Measurements from ENCODE around the gene PHLDB1. TPM values are rescaled to one million over a fixed set of nuclear protein-coding genes. Genes with fewer than 3 reads are reported as not detected.

PHLDB1 gene
- total RNA-seq, 1 donor from 2014 or later = 120 TPM

DNA sequence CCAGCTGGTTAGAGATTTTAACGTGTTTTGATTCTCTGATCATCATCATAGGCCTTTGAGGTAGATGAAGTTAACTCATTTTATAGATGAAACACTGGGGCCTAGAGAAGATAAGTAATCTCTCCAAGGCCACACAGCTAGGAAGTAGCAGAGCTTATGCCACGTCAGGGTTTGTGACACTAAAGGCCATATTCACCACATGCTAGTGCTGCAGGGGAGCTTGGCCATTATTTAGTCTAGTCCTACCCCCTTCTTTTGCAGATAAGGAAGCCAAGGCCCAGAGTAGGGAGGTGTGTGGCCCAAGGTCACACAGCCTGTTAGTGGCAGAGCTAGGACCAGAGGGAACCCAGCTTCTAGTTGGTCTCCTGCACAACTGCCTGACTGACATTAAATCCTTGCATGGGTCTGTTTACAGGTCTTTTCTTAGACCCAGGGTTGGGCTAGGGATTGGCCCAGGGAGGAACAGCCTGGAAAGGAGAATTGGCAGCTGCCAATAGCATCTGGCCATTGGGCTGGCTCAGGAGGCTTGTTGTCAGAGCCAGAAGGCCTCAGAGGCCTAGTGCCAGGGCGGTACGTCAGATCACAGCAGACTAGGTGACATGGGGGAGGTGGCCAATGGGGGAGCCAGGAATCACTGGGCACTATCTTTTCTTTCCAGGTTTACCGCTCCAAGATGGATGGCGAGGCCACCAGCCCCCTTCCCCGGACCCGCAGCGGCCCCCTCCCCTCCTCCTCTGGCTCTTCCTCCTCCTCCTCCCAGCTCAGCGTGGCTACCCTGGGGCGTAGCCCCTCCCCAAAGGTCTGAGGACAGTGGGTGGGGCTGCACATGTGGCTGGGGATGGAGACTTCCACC lies 36.0 kb downstream of the PHLDB1 start:
- TF ChIP-seq, protein P1, sequence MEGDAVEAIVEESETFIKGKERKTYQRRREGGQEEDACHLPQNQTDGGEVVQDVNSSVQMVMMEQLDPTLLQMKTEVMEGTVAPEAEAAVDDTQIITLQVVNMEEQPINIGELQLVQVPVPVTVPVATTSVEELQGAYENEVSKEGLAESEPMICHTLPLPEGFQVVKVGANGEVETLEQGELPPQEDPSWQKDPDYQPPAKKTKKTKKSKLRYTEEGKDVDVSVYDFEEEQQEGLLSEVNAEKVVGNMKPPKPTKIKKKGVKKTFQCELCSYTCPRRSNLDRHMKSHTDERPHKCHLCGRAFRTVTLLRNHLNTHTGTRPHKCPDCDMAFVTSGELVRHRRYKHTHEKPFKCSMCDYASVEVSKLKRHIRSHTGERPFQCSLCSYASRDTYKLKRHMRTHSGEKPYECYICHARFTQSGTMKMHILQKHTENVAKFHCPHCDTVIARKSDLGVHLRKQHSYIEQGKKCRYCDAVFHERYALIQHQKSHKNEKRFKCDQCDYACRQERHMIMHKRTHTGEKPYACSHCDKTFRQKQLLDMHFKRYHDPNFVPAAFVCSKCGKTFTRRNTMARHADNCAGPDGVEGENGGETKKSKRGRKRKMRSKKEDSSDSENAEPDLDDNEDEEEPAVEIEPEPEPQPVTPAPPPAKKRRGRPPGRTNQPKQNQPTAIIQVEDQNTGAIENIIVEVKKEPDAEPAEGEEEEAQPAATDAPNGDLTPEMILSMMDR (conservative IDR thresholded peaks at IDR 0.05) = no peak
- no peaks in the 10 kb centered on the region for H3K27me3 Mint-ChIP-seq (ENCODE audit: low read depth)
- H3K4me3 Mint-ChIP-seq = no peak overlapping the region
- H3K9me3 Mint-ChIP-seq = no peaks in the 10 kb centered on the region
- no peak overlapping the region for H3K27ac Mint-ChIP-seq (ENCODE audit: unreplicated experiment)
- peaks cover 10% of the 10 kb centered on the region for H3K36me3 Mint-ChIP-seq (ENCODE audit: low read depth)
- no peaks in the 10 kb centered on the region for H3K4me1 Mint-ChIP-seq
- DNase-seq (ENCODE audit: low read depth, low spot score) = no peak

DNA sequence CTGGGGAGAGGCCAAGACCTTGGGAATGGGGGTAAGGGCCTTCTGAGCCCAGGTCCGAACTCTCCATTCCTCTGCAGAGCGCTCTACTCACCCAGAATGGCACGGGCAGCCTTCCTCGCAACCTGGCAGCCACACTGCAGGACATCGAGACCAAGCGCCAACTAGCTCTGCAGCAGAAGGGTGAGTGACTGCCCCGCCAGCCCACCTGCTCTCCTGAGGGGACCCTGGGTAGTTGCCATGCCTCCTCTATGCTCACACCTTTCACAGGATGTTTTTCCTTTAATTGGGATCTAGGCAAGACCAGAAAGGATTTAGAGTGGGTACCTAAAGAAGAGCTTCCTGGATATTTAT lies 36.6 kb downstream of the PHLDB1 start:
- peaks cover 10% of the 10 kb centered on the region for H3K36me3 Mint-ChIP-seq (ENCODE audit: low read depth)
- TF ChIP-seq, protein P1 (conservative IDR thresholded peaks at IDR 0.05) = no peak
- DNase-seq (ENCODE audit: low read depth, low spot score) = no peak
- no peak overlapping the region for H3K4me3 Mint-ChIP-seq
- no peaks in the 10 kb centered on the region for H3K9me3 Mint-ChIP-seq
- no peak overlapping the region for H3K27ac Mint-ChIP-seq (ENCODE audit: unreplicated experiment)
- no peaks in the 10 kb centered on the region for H3K27me3 Mint-ChIP-seq (ENCODE audit: low read depth)
- no peaks in the 10 kb centered on the region for H3K4me1 Mint-ChIP-seq

DNA sequence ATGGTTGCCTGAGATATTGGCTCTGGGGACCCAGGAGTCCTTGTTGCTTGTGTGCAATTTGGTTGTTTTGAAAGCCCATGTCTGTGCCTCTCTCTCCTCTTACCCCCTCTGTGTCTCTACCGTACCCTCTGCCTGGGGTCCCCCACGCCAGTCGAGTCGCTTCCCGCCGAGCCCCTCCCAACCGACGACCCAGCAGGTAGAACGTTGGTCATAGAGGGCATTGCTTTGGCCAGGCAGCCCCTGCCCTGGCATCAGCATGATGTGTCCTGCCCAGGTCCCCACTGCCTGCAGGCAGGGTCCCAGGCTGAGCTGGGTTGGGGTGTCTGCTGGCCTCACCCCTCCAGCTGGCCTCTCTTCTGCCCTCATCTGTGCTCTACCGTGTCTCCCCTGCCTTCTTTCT lies 37.1 kb downstream of the PHLDB1 start:
- no peaks in the 10 kb centered on the region for H3K9me3 Mint-ChIP-seq
- no peak overlapping the region for H3K4me3 Mint-ChIP-seq
- peaks cover 10% of the 10 kb centered on the region for H3K36me3 Mint-ChIP-seq (ENCODE audit: low read depth)
- no peaks in the 10 kb centered on the region for H3K27me3 Mint-ChIP-seq (ENCODE audit: low read depth)
- no peaks in the 10 kb centered on the region for H3K4me1 Mint-ChIP-seq
- DNase-seq (ENCODE audit: low read depth, low spot score) = no peak
- TF ChIP-seq, protein P1 (conservative IDR thresholded peaks at IDR 0.05) = no peak
- no peak overlapping the region for H3K27ac Mint-ChIP-seq (ENCODE audit: unreplicated experiment)

DNA sequence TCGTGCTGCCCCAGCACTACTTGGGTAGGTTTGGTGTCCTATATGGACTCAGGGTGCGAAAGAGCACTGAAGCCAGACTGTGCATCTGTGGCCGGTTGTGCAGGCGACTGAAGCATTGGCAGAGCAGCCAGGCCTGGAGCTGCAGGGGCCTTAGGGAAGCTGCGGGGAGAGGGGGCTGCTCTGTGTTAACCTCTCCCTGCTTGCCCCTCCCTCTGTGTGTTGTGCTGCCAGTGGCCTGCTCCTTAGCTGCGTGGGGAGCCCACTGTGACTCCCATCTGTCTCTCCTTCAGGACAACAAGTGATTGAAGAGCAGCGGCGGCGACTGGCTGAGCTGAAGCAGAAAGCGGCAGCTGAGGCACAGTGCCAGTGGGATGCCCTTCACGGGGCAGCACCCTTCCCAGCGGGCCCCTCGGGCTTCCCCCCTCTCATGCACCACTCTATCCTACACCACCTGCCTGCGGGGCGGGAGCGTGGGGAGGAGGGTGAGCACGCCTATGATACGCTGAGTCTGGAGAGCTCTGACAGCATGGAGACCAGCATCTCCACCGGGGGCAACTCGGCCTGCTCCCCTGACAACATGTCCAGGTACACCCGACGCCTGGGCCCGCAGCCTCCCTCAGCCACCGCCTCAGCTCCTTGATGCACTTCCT lies 37.8 kb downstream of the PHLDB1 start:
- no peak for DNase-seq (ENCODE audit: low read depth, low spot score)
- no peak overlapping the region for H3K27ac Mint-ChIP-seq (ENCODE audit: unreplicated experiment)
- H3K4me3 Mint-ChIP-seq = no peak overlapping the region
- no peaks in the 10 kb centered on the region for H3K9me3 Mint-ChIP-seq
- H3K36me3 Mint-ChIP-seq (ENCODE audit: low read depth) = peaks cover 8% of the 10 kb centered on the region
- TF ChIP-seq, protein P1 (conservative IDR thresholded peaks at IDR 0.05) = no peak
- no peaks in the 10 kb centered on the region for H3K4me1 Mint-ChIP-seq
- no peaks in the 10 kb centered on the region for H3K27me3 Mint-ChIP-seq (ENCODE audit: low read depth)

DNA sequence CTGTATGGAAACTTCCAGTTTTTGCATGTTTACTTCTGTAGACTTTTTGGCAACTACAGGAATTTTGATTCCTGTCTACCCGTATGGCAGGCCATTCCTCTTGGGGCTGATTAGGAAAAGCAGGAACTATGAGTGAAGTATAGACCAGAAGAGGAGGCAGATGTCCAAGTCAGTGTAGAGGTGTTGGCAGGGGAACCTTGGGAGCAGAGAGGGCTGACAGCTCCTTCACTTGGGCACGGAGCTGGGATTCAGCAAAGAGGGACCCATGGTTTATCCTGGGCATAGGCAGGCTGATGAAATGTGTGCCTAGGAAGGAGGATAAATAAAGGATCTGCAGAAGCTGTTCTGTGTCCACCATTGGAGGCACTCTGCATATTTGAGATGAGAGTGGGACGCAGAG lies 39.0 kb downstream of the PHLDB1 start:
- Mint-ChIP-seq H3K4me3 (no peak overlapping the region), H3K36me3 (ENCODE audit: low read depth) (peaks cover 15% of the 10 kb centered on the region), H3K27ac (ENCODE audit: unreplicated experiment) (peak overlapping the region; percentile 21), H3K27me3 (ENCODE audit: low read depth) (no peaks in the 10 kb centered on the region), H3K4me1 (no peaks in the 10 kb centered on the region), H3K9me3 (no peaks in the 10 kb centered on the region)
- TF ChIP-seq, protein P1 (conservative IDR thresholded peaks at IDR 0.05) = no peak
- DNase-seq (ENCODE audit: low read depth, low spot score) = no peak

Measured in neural crest cell (in vitro differentiated cells).